GM19193 (cell line): ENCODE results near the gene COL1A1.

Experiments used
- POLR2A ChIP-seq: IDR thresholded peaks from 4 replicates; pipeline ENCODE4 v1.6.1; 2011; ENCODE audit not compliant: insufficient read depth, insufficient read length; ENCODE audit errors: extremely low read depth

The COL1A1 gene

DNA sequence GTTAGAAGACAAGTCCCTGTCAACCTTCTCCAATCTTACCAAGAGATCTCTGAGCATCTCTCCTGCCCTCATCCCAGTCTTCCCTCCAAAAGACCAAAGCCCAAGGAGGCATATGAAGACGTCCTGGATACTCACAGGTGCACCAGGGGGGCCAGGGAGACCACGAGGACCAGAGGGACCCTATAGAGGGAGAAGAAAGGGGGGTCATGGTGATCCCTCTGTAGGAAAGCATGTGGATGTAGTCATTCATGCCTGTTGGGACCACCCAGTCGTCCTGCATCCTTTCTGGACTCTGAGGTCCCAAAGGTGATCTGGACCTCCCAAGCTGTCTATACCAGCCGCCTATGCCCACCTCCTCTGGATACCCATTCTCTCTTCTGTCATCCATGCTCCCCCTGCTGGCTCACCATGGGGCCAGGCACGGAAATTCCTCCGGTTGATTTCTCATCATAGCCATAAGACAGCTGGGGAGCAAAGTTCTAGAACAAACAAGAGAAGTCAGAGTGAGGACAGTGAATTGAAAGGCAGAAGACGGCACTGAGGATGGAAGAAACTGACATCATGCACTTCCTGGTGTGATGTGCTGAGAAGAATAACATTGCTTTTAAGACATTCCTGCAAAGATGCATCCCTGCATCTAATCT lies 3.3 kb downstream of the COL1A1 start:
- no peak for TF ChIP-seq POLR2A

GRCh38 chr17:50196826-50197225 lies 4.6 kb downstream of the COL1A1 start:
- no peak for TF ChIP-seq POLR2A

DNA sequence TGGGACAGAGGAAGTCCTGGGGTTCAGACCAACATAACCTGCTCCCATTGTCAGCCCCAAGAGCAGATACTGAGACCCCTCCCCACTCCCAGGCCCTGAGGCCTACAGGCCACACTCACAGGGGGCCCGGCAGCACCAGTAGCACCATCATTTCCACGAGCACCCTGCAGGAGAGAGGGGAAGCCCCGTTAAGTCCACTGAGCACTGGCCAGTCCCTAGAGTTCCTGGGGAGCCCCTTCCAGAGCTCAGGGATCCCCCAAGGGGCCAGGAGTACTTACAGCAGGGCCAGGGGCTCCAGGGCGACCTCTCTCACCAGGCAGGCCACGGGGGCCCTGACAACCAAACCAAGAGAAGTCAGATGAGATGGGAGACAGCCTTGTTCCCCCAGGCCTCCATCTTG lies 5.4 kb downstream of the COL1A1 start:
- no peak for TF ChIP-seq POLR2A

DNA sequence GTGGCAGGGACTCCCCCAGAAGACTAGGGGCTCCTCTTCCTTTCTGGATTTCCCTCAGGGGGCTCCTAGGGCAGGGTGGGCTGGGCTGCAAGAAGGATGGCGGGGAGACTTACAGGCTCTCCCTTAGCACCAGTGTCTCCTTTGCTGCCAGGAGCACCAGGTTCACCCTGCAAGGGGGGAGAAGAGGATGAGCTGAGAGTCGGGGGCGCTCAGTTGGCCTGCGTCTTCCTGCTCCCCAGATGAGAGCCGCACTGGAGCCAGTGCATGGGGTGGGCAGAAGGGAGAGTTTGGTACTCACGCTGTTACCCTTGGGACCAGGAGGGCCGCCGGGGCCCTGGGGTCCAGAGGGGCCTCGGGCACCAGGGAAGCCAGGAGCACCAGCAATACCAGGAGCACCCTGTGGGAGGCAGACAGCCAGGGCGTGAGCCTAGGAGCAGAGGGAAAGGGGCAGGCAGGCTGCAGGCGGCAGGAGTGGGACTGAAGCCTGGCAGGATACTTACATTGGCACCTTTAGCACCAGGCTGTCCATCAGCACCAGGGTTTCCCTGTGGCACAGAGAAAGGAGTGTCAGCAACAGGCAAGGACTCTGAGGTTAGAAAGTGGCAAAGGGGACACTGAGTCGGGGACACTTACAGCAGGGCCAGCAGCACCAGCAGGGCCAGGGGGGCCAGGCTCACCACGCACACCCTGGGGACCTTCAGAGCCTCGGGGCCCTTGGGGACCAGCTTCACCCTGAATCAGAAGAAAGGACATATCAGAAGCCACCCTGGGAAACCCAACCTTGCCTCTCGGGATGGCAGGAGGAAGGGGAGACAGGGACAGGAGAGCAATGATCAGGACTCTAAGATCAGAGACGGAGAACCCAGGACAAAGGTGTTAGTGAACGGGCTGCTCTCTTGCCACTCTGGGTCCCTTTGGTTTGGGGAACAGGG lies 6.2 kb downstream of the COL1A1 start:
- TF ChIP-seq POLR2A = no peak

- no peak for TF ChIP-seq POLR2A
These were observed 7.1 kb downstream of the COL1A1 start for GRCh38 chr17:50194140-50194933.

DNA sequence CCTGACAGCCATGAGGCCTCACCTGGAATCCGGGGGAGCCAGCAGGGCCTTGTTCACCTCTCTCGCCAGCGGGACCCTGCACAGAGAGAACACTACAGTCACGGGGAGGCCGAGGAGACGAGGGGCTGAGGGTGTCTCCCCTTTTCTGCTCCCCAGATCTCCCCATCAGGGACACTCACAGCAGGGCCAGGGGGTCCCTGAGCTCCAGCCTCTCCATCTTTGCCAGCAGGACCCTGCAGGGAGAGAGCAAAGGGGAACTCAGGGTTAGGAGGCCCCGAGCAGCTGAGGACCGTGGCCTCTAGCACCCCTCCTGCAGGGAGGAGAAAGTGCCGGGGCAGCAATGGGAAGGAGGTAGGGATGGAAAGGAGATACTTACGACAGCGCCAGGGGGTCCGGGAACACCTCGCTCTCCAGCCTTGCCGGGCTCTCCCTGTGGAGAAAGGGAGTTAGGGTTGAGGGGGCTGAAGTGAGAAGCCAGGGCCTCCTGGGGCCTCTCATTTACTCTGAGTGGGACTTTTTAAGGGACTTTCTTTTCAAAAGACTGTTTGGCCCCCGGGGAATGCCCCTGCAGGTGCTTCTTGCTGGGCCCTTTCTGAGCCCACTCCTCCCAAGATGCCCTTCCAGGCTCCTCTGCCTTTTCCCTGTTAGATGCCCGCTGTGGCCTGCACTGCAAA lies 8.7 kb downstream of the COL1A1 start:
- TF ChIP-seq POLR2A = no peak

- no peak for TF ChIP-seq POLR2A
These were observed 9.2 kb downstream of the COL1A1 start for GRCh38 chr17:50192144-50192617.

DNA sequence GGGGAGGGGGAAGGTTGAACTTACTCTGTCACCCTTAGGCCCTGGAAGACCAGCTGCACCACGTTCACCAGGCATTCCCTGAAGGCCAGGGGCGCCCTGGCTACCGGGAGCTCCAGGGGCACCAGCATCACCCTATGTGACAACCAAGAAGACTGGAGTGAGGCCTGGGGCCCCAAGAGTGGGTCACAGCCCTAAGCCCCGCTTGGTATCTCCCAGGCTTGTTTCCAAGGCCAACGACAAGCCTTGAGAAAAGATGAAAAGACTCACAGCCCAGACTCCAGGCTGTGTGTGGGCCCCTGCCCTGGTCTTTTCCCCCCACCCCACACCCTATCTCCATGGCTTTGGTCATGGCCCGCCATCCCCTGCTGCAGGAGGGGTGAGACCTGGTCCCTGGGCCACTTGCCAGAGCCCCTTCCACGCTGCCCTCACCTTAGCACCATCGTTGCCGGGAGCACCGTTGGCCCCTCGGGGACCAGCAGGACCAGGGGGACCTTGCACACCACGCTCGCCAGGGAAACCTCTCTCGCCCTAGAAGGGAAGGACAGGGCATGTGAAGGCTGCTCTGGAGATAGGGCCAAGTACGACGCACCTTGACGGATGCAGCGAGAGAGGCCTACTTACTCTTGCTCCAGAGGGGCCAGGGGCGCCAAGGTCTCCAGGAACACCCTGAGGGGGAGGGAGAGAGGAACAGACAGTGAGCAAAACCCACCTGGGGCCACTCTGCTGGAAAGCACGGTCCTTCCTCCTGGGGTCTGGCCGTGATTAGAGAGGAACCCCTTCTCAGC lies 9.9 kb downstream of the COL1A1 start:
- no peak for TF ChIP-seq POLR2A

- no peak for TF ChIP-seq POLR2A
These were observed 10.7 kb downstream of the COL1A1 start for GRCh38 chr17:50190603-50191358.

DNA sequence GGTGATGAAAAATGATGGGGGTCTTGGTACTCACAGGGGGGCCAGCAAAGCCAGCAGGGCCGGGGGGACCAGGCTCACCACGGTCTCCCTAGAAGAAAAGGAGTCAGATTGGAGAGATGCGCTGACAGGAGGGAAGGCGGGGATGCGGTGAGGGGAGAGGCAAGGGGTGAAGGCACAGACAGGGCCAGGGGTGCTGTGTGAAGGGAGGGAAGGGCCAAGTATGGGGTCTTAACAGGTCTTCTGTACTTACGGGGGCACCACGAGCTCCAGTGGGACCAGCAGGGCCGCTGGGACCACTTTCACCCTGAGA lies 11.2 kb downstream of the COL1A1 start:
- no peak for TF ChIP-seq POLR2A

DNA sequence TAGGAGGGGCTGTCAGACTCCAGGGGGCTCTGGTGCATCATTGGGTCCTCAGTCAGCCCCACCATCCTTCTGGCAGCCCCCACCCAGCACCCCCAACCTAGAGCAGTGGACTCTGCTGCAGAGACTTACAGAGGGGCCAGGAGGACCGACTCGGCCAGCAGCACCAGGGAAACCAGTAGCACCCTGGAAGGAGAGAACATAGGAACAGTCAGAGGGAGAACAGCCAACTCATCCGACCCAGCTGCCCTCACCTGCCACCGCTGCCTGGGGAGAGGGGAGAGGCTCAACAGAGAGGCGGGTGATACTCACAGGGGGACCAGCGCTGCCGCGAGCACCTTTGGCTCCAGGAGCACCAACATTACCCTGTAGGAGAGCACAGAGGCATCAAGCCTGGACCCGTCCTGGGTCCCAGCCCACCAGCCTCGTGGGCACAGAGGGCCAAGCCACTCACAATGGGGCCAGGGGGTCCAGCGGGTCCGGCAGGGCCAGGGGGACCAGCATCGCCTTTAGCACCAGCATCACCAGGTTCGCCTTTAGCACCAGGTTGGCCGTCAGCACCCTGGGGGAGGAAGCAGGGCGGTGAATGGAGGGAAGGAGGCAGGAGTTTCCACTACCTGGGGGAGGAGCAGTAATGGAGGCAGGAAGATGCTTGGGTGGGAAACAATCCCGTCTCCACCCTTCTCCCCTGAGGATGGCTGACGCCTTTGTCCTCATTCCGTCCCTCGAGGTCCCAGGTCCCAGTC lies 11.7 kb downstream of the COL1A1 start:
- no peak for TF ChIP-seq POLR2A

- no peak for TF ChIP-seq POLR2A
These were observed 12.4 kb downstream of the COL1A1 start for GRCh38 chr17:50188921-50189549.
